IPS DF 4.7 (cell line): Measurements from ENCODE around the gene FADS1.

Experiments used
- DNase-seq: peaks from one replicate; pipeline ENCODE4 v3.0.0-alpha.2; 2013; ENCODE audit warnings: low spot score; ENCODE audit errors: extremely low read depth

FADS1 gene

GRCh38 chr11:61827571-61828378 lies 11.0 kb upstream of the FADS1 start, which contains the start of gene FADS2:
Gene FADS2 (plus strand): TSS chr11:61828300. CDS start chr11:61828391, 91 bp downstream.
- no peak for DNase-seq

- DNase-seq: no peak
These were observed 10.2 kb upstream of the FADS1 start for GRCh38 chr11:61826930-61827570.

- DNase-seq: no peak
These were observed 3.4 kb upstream of the FADS1 start for GRCh38 chr11:61820174-61820573.

GRCh38 chr11:61817471-61818202 lies 834 bp upstream of the FADS1 start:
- no peak for DNase-seq

- DNase-seq: no peak
These were observed 740 bp downstream of the FADS1 start for GRCh38 chr11:61815790-61816735.

GRCh38 chr11:61814958-61815789 lies 1.6 kb downstream of the FADS1 start:
- DNase-seq: no peak

GRCh38 chr11:61814247-61814957 lies 2.4 kb downstream of the FADS1 start:
- no peak for DNase-seq

- DNase-seq: no peak
These were observed 3.9 kb downstream of the FADS1 start for GRCh38 chr11:61812736-61813411.

GRCh38 chr11:61811831-61812230 lies 5.0 kb downstream of the FADS1 start:
- no peak for DNase-seq

GRCh38 chr11:61810671-61811175 lies 6.1 kb downstream of the FADS1 start:
- DNase-seq: no peak

GRCh38 chr11:61806785-61807184 lies 10.0 kb downstream of the FADS1 start:
- no peak for DNase-seq

GRCh38 chr11:61805146-61805545 lies 11.7 kb downstream of the FADS1 start:
- DNase-seq: no peak

- no peak for DNase-seq
These were observed 12.7 kb downstream of the FADS1 start for GRCh38 chr11:61803889-61804647.

- no peak for DNase-seq
These were observed 14.2 kb downstream of the FADS1 start for GRCh38 chr11:61802605-61803004.

- no peak for DNase-seq
These were observed 16.2 kb downstream of the FADS1 start for GRCh38 chr11:61800331-61801281.

GRCh38 chr11:61799665-61800284 lies 17.0 kb downstream of the FADS1 start:
- DNase-seq: no peak
